Measurements from ENCODE around the gene FAAP20.
A peak's percentile ranks its signal among the peaks of the same experiment; 100 is the strongest.

Gene FAAP20

DNA sequence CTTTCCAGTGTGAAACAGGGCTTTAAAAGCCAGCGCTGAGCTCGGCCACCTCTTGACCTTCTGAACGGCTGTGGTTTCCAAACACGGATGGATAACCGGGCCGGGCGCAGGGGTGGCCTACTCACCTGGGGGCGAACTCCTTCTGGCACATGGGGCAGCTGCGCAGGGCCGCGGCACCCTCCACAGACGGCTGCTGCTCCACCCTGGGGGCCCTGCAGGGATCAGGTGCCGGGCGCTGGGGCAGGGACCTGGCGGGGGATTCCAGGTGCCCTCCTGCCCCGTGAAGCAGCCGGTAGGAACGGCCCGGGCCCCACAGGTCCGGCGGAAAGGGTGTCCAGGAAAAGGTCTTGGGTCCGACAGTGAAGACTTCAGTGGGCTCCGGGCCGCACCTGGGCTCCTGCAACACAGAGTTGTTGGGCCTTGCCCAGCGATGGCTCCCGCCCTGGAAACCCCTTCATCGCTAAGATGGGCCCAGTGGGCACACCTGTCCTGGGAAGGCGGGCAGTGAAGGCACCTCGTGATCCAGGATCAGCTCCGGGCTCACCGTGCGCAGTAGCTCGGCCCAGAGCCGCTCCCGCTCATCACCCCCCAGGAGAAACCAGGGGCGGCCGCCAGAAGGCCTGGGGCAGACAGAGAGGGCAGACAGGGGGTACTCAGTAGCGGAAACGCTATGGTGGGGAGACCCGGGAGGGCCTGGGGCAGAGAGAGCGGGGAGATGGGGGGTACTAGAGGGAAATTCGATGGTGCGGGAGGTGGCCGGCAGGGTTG lies 874 bp downstream of the FAAP20 start:
- DNase-seq: no peak

DNA sequence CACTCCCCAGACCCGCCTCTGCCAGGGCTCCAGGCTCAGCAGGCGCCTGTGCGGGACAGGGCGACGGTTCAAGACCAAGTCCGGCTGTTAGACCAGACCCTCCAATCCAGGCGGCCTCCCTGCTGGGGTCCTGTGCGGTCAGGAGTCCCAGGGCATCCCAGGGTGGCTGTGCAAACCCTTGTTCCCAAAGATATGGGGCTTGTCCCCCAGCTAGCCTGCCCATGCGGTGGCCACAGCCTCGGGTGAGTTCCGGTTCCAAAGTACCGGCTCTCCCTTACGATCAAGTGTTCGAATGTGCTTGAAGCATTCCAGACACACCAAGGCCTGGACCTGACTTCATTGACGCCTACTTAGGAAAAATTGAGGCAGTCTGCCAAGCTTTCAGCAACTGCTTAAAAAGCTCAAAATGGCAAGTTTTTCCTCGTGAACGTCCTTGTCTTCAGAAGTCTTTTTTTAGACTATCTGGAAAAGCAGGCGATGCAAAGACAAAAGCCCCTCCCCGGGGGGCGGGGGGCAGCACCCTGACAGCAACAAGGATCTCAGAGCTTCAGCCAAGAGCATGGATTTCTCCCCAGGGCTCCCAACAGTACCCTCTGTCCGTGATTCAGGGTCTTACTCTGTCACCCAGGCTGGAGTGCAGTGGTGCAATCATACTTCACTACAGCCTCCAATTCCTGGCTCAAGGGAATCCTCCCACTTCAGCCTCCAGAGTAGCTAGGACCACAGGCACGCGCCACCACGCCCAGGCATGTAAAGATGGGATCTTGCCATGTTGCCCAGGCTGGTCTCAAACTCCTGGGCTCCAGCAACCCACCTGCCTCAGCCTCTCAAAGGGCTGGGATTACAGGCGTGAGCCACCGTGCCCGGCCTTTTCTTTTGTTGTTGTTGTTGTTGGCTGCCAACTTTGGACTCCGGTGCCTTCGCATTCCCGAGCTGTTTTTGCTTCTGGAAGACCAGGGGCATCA lies 2.3 kb downstream of the FAAP20 start:
- no peak for DNase-seq

DNA sequence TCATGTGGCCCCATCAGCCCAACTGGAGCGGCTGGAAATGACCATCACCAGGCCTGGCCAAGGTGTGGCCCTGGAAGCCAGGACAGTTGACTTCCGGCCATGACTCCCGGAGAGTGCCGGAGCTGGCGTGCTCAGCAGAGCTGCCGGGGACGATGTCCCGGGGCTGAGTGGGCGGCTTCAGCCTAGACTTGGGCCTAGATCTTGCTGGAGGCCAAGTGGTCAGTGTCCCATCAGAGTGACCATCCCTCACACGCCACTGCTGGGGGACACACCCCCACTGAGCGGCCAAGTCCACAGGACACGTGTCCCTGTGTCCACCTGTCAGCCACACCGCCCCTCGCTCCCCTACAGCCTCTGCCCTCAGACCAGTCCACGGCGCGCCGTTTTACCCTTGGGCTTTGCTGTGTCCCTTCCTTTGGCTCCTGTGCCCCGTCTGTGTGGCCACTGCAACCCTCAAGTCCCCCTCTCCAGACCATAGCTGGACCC lies 4.0 kb downstream of the FAAP20 start:
- DNase-seq: no peak

DNA sequence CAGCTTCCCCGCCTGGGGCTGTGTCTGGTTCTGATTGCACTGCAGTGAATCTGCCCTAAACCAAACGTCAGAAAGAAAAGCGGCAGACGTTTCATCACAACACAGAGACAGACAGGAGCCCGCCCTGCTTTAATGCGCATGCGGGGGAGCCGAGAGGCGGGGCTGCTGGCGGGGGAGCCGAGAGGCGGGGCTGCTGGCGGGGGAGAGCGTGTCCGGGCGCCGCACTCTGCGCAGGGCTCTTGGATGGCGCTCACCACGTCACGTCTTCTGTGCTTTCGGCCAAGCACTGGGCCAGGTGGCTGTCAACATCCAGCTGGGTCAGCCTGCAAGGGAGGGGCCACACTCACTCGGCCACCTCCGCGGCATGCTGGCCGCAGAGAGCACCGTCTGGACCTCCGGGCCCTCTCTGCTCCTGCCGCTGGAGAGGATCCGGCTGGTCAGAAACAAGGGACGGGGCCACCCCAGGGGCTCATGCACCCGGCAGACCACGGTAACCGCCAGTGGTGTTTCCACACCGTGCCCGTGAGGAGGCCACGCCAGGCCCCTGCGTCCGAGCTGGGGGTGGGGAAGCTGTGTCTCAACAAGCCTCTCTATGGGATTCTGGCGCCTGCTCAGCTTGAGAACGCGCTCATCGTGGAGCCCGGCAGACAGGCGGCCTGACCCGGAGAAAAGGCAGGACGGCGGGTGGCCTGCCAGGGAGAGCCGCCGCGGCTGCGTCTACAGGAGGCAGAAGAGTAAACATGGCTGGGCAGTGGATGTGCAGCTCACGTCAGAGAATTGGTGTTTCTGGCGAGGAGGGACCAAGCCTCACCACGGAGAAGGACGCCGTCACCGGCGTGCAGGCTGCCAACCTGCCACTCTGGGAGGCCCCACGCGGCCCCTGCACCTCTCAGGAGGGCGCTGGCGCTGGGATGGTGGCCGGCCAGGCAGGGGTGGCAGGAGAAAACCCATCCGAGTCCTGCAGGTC lies 4.8 kb downstream of the FAAP20 start:
- peak; percentile 96 for DNase-seq

DNA sequence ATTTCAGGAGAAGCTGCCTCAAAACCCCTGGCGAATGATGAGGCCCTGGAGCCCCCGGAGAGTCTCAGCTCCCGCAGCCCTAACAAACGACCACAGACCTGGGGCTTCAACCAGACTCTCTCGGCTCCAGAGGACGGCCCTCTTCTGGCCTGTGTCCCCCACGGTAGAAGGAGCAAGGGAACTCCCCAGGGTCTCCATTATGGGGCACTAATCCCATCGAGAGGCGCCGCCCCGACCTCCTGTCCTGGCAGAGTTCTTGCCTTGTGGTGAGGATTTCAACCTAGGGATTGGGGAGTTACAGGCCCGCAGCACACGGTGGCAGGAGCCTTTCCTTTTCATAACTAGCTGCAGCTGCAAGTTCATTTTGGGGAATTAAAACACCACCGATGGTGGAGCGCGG lies 6.2 kb downstream of the FAAP20 start:
- DNase-seq: no peak

DNA sequence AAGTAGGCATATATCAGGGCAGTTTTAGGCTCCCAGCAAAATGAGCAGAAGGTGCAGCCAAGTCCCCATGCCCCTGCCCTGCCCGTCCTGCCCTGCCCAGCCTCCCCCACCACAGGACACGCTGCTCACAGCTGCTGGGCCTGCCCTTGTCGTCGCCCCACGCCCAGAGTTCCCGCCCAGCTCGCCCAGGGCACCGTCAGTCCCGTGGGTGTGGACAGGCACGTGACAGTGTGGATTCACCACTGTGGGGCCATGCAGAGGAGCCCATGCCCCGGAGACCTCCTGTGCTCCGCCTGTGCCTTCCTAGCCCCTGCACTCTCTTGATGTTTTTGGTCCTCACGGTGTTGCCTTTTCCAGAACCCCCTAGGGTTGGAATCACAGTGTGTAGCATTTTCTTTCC lies 7.0 kb downstream of the FAAP20 start:
- no peak for DNase-seq

DNA sequence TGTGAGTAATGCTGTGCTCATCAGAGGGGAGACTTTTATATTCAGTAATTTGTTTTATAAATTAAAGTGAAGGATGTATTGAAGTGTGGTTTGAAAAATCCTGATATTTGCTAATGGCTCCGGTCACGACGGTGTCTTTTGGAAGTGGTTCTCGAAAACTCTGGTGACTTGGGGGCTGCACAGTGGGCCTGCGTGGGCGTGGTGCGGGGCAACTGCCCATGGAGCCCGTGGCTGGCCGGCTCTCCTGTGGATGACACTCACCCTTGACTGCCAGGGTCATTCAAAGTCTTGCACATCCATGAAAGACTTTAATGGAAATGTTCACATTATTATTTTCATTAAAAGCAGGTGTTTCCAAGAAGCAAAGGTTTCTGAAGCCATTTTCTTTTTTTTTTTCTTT lies 7.7 kb downstream of the FAAP20 start:
- DNase-seq: no peak

DNA sequence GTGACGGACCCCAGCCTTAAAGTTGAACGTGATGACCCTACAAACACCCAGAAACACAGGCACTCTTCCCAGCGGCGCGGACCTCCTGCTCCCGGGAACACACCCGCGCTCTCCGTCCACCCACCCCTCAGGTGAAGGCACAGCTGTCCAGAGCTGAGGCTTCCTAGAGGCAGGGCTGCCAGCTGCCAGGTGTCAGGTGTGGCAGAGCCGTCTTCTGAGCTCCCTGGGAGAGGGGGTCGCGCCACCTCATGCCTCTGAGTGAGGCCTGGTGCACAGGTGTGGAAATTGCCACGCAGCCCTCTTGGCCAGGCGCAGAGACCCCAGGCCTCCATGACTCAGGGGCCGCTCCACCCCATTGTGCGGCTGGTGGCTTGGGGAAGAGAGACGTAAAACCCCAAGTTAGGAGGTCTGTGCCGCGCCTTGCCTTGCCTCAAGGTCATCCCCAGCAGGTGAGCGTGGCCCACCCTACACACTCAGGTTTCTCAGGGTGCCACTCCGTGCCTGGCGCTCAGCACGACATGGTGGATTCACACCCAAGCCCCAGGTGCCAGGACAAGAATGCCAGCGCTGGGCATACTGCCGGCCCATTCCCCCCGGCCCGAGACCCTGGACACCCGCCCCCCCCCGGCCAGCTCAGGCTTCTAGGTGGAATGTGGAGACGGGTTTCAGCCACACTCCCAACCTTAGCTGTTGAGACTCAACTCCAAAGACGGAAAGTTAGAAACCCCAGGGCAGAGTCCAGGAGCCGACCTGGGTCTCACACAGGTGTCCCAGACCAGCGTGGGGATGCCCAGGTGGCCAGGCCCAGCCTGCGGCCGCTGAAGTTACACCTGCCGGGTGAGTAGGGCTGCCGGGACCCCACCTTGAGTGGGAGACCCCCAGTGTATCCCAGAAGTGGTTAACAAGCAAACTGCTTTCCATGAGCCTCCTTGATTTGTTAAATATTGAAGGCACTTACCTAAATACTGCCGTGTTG lies 8.4 kb downstream of the FAAP20 start:
- DNase-seq: no peak

DNA sequence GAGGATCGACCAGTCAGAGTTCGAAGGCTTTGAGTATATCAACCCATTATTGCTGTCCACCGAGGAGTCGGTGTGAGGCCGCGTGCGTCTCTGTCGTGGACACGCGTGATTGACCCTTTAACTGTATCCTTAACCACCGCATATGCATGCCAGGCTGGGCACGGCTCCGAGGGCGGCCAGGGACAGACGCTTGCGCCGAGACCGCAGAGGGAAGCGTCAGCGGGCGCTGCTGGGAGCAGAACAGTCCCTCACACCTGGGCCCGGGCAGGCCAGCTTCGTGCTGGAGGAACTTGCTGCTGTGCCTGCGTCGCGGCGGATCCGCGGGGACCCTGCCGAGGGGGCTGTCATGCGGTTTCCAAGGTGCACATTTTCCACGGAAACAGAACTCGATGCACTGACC lies 9.6 kb downstream of the FAAP20 start:
- no peak for DNase-seq

DNA sequence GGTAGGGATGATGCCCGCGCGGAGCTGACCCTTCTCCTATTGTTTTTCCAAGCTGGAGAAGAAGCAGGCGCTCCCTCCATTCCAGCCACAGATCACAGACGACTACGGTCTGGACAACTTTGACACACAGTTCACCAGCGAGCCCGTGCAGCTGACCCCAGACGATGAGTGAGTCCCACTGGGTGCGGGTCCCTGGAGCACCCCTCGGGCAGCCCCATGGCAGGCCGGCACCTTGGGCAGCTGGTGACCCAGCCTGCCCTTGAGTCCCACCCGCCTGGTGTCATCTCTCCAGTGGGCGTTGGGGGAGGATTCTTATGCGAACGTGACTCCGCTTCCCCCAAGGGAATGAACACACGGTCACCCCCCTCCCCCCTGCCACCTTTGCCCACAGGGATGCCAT lies 10.0 kb downstream of the FAAP20 start:
- DNase-seq: no peak

DNA sequence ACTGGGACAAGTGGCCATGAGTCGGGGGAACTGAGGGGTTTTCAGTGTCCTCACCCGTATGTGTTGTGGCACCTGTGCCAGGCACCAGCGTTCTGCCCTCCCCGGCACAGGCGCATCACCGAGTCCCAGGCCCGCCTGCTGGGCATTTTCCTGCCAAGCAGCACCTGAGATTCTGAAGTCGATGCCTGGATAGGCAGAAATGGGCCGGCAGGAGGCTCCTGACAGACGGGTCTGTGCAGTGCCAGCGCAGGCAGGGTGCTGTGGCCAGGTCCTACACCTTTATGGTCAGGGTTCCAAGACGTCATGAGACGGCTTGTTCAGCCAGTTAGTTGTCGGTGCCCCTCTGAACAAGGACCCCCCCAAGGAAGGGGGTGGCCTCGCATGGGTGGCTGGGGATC lies 10.6 kb downstream of the FAAP20 start:
- DNase-seq: no peak

DNA sequence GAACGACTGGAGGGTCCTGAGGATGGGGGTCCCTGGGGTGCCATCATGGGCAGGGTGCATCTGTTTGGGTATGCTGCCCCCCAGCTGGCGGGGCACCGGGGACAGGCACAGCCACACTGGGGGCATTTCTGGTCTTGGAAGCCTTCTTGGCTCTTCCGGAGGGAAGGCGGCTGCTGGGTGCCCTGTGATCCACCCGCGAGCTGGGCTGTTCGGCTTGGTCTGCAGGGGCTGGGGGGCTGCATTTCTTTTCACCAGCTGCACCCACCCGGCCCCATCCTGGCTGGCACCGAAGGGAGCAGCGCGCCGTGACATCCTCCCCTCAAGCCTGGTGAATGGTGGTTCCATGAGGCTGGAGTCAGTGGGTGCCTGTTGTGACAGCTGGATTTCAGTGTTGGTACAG lies 12.2 kb downstream of the FAAP20 start:
- DNase-seq: no peak

DNA sequence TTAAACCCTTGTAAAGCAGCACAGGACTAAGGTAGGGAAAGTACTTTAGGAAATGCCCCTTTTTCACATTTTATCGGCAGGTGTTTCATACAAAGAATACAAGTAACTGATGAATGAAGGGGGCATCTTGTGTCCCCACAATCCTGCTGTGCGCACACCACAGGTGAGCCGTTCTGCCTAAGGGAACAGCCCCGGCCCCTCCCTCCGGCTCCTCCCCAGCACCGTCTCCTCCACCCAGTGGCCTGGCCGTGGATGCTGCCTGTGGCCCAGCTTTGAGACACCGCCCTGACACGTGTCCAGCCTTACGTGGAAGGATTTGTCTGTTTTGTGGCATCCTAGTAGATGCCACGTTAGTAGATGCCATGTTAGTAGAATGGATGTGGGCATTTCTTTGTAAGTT lies 12.8 kb downstream of the FAAP20 start:
- DNase-seq: no peak

DNA sequence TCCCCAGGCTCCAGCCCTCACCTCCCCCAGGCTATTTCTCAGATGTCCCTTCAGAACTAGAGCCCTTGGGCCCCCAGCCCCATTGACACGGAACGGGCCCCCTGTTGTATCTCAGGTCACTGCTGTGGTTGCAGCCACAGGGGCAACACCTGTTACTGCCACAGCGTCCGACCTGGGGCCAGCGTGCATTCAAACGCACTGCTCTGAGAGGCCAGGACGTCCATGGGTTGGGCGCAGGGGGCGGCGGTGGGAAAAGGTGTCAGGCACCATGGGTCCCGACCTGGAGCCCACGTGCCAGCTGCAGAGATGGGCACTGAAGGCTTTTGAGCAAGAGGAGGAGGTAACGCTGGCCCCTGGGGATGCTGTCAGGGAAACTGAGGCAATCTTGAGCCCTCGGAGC lies 13.3 kb downstream of the FAAP20 start:
- no peak for DNase-seq

DNA sequence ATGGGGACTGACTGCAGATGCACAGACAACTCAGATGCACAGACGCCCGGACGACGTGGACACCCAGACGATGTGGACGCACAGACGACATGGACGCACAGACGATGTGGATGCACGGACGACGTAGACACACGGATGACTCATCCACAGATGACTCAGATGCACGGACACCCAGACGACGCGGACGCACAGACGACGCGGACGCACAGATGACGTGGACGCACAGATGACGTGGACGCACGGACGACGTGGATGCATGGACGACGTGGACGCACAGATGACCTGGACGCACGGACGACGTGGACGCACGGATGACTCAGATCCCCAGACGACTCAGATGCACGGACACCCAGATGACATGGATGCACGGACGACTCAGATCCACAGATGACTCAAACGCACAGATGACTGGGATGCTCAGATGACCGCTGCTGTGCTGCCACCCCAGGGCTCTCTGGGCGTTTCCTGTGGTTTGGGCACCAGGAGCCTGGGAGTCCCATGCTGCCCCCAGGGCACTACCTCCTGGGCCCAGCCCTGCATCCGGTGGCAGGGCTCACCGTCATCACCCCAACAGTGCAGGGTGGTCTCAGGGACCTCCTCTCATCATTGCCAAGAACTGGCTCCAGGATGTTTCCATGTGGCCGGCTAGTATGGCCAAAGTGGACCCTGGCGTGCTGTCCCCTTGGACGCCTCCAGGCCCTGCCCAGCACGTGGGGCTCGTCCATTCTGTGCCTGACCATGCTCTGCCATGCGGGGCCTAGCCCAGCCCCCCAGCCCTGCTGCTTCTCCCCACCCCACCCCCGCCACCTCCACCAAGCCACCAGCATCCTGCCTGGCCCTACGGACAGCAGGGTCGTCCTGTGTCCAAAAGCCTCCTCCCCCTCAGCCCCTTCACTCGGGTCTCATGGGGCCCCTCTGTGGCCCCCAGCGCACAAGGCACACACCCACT lies 14.0 kb downstream of the FAAP20 start:
- DNase-seq: no peak

DNA sequence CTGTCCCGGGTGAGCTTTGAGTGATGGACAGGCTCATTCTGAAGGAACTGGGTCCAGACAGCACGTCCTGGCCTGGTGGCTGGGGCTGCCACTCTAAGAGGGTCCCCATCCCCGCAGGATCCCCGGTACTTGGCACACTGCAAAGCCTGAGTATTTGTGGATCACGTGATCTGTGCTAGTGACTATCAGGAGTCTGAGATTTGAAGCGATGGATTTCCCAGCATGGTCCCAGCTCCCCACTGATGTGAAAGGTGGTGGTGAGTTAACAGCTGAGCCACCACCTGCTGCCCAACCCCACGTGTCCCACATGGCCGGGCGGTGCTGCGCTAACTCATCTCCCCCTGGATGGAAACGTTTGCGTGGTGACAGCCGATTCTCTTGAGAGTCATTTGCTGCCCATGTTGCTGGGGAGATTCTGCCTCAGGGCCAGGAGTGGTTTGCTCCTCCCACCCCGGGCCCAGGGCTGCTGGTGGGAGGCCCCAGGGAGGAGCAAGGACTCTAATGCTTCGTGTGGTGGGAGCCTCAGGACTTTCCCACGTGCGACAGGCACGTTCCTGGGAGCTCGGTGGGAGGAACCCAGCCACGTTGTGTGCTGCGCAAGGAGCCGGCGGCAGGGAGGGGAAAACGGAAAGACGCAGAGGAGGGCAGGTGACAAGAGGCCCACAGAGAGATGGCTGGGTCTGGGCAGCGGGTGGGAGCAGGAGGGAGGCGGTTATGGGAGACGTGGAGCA lies 15.1 kb downstream of the FAAP20 start:
- DNase-seq: no peak

DNA sequence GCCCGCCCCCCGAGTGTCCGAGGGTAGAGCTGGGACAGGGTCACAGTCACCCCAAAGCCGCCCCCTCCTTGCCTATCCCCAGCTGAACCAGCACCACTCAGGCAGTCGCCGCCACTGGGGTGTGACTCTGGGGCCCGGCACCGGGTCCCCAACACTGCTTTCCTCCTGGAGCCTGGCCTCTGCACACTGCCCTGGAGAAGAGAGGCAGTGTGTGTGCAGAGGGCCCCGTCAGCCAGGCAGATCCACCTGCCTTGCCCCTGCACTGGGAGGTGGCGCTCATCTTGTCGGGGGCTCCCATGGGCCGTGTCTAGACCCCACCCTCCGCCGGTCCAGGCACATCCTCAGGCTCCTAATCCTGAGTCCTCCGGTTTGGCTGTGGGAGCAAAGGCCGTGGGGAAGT lies 15.7 kb downstream of the FAAP20 start:
- no peak for DNase-seq

DNA sequence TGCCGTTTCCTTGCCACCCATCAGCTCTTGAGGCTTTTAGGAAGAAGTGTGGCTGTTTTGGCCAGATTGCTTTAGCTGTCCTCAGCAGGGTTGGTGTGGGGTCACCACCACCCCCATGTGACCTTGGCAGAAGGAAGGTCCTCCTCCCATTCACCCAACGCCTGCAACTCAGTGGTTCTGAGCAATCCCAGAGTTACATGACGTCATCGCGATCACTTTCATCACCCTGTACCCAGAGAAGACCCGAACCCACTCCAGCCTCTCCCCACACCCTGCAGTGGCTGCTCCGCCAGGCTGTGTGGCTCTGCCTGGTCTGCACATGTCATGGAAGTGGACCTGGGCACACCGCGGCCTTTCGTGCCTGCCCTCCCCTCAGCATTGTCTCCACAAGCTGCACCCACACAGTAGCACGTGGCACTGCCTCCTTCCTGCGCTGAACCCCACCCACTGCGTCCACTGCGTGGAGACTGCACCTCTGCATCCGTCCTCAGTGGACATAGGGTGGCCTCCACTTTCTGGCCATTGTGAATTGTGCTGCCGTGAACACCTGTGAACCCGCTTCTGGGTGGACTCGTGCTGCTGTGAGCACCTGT lies 16.5 kb downstream of the FAAP20 start:
- no peak for DNase-seq

DNA sequence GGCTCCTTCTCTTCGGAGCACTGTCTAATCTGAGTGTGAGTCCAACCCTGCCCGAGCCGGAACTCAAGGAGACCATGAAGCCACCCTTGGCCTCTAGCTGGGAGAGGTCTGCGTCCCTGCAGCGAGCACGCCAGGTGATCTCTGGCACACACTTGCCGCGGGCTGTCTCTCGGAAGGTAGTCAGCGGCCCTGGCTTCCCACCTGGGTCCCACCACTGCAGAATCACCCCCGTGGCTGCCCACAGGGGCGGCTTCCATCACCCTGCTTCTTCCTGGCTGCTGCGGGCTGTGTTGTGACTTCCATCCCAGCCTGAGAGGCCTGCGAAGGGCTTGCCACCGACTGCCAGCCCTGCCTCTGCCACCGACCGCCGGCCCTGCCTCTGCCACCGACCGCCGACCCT lies 17.0 kb downstream of the FAAP20 start:
- no peak for DNase-seq
